NT2/D1 (cell line): ENCODE results near the gene S100A11.

Source experiments
- DNase-seq: peaks from one replicate; pipeline ENCODE4 v3.0.0-alpha.2; 2011; ENCODE audit warnings: low read depth, low spot score
- H3K27me3 ChIP-seq: 2 replicates; pipeline ENCODE4 v1.6.0; 2011; ENCODE audit warnings: mild to moderate bottlenecking; ENCODE audit not compliant: insufficient read length, insufficient read depth
- H3K36me3 ChIP-seq: 2 replicates; pipeline ENCODE4 v1.6.1; 2011; ENCODE audit warnings: mild to moderate bottlenecking, low read length, mixed read lengths; ENCODE audit not compliant: insufficient read depth, insufficient read length
- H3K4me1 ChIP-seq: 2 replicates; pipeline ENCODE4 v1.5.1; 2011; ENCODE audit not compliant: insufficient read depth, insufficient read length
- H3K4me3 ChIP-seq: 2 replicates; pipeline ENCODE4 v1.5.1; 2011; ENCODE audit warnings: low read depth; ENCODE audit not compliant: insufficient read length
- H3K9ac ChIP-seq: 2 replicates; pipeline ENCODE4 v1.6.0; 2011; ENCODE audit warnings: low read depth; ENCODE audit not compliant: insufficient read length
- H3K9me3 ChIP-seq: 2 replicates; pipeline ENCODE4 v1.5.1; 2011; ENCODE audit warnings: mild to moderate bottlenecking, low read length; ENCODE audit not compliant: insufficient read depth
- SUZ12 ChIP-seq: IDR thresholded peaks from 2 replicates; pipeline ENCODE4 v1.6.1; 2011; ENCODE audit not compliant: insufficient read length, insufficient read depth; ENCODE audit errors: extremely low read depth
- YY1 ChIP-seq: IDR thresholded peaks from 2 replicates; pipeline ENCODE4 v1.6.1; 2011; ENCODE audit not compliant: insufficient read length, insufficient read depth
- ZNF274 ChIP-seq: IDR thresholded peaks from 2 replicates; pipeline ENCODE4 v1.6.1; 2011; ENCODE audit warnings: mild to moderate bottlenecking, low read depth, low read length

S100A11 gene

DNA sequence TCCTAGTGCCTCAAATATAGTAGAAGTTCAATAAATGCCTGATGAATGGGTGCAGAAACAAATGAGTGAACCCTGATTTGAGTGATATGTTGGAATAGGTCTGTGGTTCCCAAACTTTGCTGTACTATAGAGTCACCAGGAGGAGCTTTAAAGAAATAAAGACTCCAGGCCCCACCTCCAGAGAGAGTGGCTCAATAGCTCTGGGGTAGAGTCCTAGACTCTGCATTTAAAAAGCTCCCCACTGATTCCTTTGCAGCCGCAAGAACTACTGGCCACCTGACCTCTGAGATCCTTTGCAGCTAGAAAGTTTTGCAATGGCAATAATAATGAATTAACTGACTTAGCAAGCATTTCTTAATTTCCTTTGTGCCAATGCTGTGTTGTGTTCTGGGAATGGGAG is 31.1 kb upstream of the S100A11 start:
- Histone ChIP-seq H3K27me3 (no peaks in the 10 kb centered on the region), H3K4me1 (no peaks in the 10 kb centered on the region), H3K9ac (no peak overlapping the region), H3K4me3 (no peak overlapping the region), H3K36me3 (no peaks in the 10 kb centered on the region), H3K9me3 (no peaks in the 10 kb centered on the region)
- DNase-seq, result peak; percentile 44
- TF ChIP-seq SUZ12, result no peak
- no peak for TF ChIP-seq ZNF274
- TF ChIP-seq YY1, result no peak

DNA sequence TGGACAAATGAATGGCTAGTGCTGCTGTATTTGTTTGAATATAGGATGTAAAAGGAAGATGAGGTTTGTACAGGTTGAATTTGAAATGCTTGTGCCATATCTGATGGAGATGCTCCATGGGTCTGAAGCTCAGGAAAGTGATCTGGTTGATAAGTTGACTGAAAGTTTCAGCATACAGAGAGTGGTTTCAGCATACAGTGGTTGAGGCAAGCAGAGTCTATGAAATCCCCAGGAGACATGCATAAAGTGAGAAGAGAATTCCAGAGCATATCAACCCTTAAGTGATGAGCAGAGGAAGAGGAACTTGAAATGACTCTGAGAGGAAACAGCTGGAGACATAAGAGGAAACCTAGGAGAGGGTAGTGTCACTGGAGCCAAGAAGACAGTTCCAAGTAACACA is 30.3 kb upstream of the S100A11 start:
- Histone ChIP-seq H3K9ac (no peak overlapping the region), H3K27me3 (no peaks in the 10 kb centered on the region)

DNA sequence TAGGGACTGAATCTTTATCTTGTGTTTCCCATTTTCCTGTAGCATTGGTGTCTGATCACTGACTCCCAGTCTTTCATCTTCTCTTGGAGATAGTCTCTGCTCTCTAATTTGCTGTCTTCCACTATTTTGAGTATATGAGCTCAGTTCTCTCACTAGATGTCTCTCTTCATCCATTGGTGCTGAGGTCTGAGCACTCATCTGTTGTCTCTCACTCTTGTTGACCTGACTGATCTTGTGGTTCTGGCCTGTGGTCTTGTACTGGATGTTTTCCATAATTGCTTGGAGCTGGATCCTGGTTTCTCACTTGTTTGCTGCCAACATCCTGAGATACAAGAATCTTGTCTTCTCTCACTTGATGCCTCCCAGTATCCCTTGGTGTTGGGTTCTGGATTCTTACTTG is 25.1 kb upstream of the S100A11 start:
- no peaks in the 10 kb centered on the region for H3K4me1 ChIP-seq
- DNase-seq, result no peak
- H3K27me3 ChIP-seq, result no peaks in the 10 kb centered on the region
- no peak overlapping the region for H3K4me3 ChIP-seq
- no peak overlapping the region for H3K9ac ChIP-seq
- no peaks in the 10 kb centered on the region for H3K36me3 ChIP-seq
- H3K9me3 ChIP-seq, result no peaks in the 10 kb centered on the region
- no peak for TF ChIP-seq SUZ12
- no peak for TF ChIP-seq ZNF274
- TF ChIP-seq YY1, result no peak

More for the DNA sequence above, 30.3 kb upstream of the S100A11 start:
- no peaks in the 10 kb centered on the region for H3K9me3 ChIP-seq
- TF ChIP-seq ZNF274 (no peak), SUZ12 (no peak), YY1 (no peak)
- no peak overlapping the region for H3K4me3 ChIP-seq
- H3K4me1 ChIP-seq, result no peaks in the 10 kb centered on the region
- DNase-seq, result no peak
- no peaks in the 10 kb centered on the region for H3K36me3 ChIP-seq

DNA sequence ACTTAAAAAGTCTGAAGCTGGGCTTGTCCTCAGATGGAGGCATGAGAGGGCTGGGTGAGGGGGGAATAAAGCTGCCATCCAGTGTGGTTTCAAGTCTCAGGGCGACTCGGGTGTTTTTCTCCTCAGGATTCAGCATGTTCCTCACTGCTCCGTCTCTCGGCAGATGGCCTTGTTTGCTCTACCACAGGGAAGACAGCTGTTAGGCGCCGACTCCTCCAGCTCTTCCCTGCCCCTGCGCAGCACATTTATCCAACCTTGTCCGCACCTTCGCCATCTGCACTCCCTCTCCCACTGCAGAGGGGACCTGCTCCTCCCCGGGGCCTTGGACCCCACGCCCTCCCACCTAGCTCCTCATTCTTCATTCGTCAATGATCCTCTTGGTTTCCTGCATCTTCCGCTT is 16.6 kb upstream of the S100A11 start:
- Histone ChIP-seq H3K4me3 (no peak overlapping the region), H3K27me3 (peaks cover 12% of the 10 kb centered on the region), H3K36me3 (no peaks in the 10 kb centered on the region), H3K9me3 (no peaks in the 10 kb centered on the region), H3K4me1 (no peaks in the 10 kb centered on the region), H3K9ac (no peak overlapping the region)
- no peak for DNase-seq
- TF ChIP-seq SUZ12, result no peak
- TF ChIP-seq YY1, result no peak
- TF ChIP-seq ZNF274, result no peak

DNA sequence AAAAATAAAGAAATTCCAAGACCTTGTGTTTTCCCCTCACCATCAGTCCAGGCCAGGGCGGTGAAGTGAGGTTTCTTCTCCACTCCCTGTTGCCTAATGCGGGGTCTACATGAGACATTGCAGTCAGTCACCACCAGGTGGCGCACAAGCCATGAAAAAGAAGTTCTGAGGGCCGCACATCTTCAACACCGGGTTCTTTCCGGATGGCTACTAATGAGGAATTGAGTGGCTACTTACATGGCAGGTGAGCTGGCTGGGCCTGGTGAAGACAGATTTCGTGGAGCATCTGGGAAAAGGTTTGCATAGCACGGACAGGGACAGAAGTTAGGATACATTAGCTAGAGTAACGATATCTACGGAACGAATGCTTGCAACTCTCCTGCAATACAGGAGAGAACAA is 15.8 kb upstream of the S100A11 start:
- Histone ChIP-seq H3K36me3 (no peaks in the 10 kb centered on the region), H3K9me3 (no peaks in the 10 kb centered on the region), H3K4me1 (no peaks in the 10 kb centered on the region), H3K9ac (no peak overlapping the region), H3K4me3 (no peak overlapping the region), H3K27me3 (peaks cover 12% of the 10 kb centered on the region)
- TF ChIP-seq SUZ12, result no peak
- no peak for TF ChIP-seq YY1
- TF ChIP-seq ZNF274, result no peak
- DNase-seq, result peak; percentile 87

DNA sequence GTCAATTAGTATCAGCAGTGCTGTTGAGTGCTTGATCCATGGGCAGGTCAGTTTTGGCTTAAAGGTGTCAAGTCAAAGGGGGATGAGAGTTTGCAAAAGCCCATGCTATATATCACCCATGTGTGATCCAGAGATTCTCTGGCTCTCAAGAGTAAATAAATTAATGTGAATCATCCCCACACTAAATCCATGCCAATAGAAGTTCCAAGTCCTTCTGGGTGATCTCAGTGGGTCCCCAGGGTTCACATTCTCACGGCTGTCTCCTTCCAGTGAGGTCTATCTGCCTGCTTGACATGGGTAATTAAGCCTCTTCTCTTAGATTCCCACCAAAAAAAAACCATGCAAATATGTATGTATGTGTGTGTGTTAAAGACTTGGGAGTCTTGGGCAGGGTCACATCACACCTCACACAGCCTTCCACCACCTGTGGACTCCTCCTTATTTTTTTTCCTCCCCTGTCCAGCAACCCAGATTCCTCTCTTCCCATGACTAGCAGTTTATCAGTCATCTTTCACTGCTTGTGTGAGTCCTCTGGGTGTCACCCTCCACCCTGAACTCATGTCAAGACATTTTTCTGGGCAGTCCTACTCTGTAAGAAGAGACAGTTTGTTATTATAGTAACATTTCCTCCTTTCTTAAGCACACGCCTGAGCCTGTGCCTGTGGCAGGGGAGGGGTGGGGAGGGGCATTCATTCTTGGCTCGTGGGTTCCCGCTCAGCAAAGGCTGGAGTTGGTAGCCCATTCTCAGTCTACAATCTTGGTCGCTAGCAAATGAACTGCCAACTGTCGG is 14.3 kb upstream of the S100A11 start:
- Histone ChIP-seq H3K4me3 (no peak overlapping the region), H3K27me3 (peaks cover 12% of the 10 kb centered on the region), H3K4me1 (no peaks in the 10 kb centered on the region), H3K9ac (no peak overlapping the region), H3K9me3 (no peaks in the 10 kb centered on the region), H3K36me3 (no peaks in the 10 kb centered on the region)
- DNase-seq, result no peak
- TF ChIP-seq YY1 (no peak), ZNF274 (no peak), SUZ12 (no peak)

DNA sequence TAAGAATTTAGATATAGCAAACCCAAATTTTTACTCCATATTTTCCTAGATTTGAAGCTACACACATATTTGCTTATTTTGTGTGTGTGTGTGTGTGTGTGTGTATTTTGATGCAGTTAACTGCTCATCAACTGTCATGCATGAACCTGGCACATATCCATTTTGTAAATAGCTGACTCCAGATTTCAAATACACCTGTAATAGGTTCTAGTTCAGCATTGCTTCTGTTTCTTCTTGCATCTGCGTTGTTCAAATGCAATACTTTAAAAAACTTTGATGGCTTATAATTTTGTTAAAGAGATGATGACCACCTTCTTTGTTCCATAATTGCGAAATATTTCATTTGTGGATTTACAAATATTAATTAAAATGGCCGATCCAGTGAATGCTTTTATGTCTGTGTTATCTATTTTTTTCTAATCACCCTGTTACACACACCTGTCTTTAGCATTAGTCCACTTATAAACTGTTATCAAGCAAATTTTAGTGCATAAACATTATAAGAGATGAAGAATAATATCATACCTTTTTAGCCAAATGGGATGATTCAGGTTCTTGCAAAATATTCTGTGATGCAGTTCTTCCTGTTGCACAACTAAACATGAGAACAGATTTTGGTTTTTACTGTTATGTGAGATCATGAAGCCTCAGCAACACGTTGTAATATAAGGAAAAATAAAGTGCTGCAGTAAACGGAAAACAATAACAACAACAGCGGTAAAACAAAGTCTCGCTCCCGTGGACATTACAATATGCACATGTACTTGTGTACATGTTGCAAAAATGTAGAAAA is 12.7 kb upstream of the S100A11 start:
- Histone ChIP-seq H3K4me3 (no peak overlapping the region), H3K9me3 (no peaks in the 10 kb centered on the region), H3K9ac (no peak overlapping the region), H3K27me3 (peaks cover 12% of the 10 kb centered on the region), H3K36me3 (no peaks in the 10 kb centered on the region), H3K4me1 (no peaks in the 10 kb centered on the region)
- no peak for TF ChIP-seq ZNF274
- no peak for TF ChIP-seq YY1
- no peak for TF ChIP-seq SUZ12
- no peak for DNase-seq
